GM19328 (cell line): ENCODE data around the gene IL18RAP.

ENCODE experiments used
- ATAC-seq: cut with Tn5 transposase; IDR thresholded peaks from one replicate; pipeline ENCODE4 v1.9.1; 2021; ENCODE audit warnings: mild to moderate bottlenecking, moderate library complexity; ENCODE audit not compliant: unreplicated experiment

IL18RAP gene

DNA sequence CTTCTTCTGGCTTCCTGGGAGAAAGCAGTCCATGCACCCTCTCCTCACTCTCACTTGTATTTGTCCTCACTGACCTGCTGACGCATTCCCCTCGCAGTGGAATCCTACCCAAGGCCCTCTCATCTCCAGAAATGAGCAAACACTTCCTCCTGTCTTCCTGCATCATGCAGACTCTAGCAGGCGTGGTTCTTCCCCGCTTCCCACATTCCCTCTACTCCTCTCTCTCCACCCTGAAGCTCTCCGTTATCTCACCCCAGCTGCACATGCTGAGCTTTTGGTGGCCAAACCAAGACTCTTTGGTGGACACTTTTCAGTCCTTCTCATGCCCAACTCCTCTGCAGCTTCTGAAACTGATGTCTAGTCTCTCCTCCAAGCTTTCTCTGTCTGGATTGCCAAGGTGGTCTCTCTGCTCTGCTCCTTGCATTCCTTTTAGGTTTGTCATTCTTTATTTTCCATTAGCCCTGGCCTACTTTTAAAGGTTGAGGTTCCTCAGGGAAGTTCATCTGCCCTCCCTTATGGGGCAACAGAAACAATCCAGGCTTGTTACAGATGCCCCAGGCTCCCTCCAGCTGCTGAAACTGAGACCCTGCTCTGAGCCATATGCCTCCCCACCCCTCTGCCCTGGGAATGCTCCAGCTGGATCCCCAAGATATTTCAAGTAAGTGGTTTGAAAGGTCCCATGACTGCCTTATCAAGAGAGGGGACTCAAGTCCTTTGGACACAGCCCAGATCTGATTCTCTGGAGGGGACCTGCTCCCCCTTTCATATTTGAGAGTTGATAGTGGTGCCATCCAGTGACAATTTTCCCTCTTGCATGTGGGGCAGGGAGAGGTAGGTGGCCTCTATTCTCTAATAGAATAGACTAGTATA lies 835 bp upstream of the IL18RAP start:
- no peak for ATAC-seq

DNA sequence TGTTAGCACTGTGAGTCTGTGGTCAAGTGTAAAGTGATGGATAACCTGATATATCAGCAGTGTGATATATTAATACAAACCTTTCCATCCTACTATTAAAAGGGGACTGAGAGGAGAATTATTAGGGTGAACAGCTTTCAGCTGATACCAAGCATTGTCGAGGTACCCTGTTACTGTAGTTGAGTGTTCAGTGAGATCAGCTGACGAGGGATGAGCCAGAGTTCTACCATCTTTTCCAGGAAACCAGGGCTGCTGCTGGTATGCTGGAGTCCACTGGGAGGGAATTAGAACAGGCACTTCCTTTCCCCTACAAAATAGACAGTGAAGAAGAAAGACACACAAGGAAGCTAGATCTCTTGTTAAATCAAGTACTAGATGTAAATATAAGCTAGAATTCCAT lies 408 bp downstream of the IL18RAP start:
- ATAC-seq, result no peak

DNA sequence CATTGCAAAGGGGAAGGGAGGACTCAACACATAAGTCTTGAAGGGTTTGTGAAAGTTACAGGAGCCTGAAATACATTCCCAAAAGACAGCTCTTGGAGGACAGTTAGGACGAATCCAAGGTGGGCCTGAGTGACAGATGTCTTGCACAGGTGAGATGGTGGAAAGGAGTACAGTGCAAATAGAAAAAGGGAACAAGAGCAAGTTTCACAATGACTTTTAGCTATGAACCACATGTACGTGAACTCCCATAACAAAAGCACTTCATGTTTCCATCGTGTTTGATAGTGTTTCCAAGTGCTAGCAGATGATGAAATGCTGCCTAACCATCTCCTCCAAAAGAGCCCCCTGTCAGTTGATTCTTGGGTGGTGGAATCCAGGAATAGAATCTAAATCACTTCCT lies 1.8 kb downstream of the IL18RAP start:
- ATAC-seq, result peak; percentile 95

DNA sequence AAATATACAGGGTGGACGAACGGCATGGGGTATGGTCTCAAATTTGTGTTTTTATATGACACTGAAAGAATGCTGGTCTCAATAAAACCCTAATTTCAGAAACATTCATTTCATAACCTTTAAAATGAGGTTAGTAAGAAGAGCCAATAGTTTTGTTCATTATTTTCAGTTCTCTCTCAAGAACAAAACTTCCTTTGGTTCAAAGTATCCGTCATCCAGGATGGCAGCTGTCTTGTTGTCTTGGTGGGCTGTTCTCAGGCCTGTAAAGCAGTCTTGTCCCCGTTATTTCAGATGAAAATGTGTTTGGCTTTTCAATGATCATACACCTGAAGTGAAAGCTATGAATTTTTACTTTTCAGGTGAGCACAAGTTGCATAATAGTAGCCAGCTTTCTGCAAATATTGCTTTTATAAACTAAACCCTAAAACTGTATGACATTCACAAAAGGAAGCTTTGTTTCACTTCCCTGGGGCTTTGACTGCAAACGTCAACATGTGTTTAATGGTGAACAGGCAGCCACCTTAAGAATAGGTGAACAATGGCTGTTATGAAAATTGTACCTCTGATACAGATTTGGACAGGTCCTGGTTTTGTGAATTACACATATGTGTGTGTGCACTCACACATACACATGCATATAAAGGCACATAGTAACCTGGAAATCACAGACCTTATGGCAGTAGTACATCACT lies 2.6 kb downstream of the IL18RAP start:
- no peak for ATAC-seq

DNA sequence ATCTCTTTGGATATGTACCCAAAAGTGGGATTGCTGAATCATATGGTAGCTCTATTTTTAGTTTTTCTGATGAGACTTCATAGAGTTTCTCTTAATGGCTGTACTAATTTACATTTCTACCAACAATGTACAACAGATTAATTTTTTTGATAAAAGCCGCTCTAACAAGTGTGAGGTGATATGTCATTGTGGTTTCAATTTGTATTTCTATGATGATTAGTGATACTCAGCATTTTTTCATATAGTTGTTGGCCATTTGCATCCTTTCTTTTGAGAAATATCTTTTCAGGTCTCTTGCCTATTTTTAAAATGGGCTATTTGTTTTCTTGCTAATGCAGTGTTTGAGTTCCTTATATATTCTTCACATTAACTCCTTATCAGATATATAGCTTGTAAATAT lies 4.3 kb downstream of the IL18RAP start:
- no peak for ATAC-seq

DNA sequence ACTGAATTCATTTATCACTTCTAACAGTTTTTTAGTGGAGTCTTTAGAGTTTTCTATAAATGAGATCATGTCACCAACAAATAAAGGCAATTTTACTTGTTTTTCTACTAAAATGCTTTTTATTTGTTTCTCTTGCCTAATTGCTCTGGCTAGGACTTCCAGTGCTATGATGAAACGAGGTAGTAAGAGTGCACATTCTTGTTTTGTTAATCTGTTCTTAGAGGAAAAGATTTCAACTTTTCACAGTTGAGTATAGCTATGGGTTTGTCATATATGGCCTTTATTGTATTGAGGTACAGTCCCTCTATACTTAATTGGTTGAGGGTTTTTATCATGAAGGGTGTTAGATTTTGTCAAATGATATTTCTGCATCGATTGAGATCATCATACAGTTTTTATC lies 5.6 kb downstream of the IL18RAP start:
- no peak for ATAC-seq

DNA sequence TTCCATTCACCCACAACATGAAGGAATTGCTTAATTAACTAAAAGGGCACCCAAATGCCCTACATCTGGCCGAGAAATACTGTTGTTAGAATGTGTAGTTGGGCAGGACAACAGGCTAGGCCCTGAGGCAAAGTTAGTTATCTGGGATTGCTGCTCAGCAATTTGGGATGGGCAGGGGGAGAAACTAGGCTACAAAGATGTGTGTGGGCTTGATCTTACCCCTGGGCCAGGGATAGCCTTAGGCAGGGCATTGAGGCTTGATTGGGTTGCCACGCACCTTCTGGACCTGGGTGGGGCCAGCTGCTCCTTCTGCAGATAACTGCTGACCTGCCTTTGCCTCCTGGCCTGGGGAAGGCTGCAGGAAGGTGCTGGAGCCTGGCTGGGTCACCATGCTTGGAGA lies 9.4 kb downstream of the IL18RAP start:
- ATAC-seq, result no peak

DNA sequence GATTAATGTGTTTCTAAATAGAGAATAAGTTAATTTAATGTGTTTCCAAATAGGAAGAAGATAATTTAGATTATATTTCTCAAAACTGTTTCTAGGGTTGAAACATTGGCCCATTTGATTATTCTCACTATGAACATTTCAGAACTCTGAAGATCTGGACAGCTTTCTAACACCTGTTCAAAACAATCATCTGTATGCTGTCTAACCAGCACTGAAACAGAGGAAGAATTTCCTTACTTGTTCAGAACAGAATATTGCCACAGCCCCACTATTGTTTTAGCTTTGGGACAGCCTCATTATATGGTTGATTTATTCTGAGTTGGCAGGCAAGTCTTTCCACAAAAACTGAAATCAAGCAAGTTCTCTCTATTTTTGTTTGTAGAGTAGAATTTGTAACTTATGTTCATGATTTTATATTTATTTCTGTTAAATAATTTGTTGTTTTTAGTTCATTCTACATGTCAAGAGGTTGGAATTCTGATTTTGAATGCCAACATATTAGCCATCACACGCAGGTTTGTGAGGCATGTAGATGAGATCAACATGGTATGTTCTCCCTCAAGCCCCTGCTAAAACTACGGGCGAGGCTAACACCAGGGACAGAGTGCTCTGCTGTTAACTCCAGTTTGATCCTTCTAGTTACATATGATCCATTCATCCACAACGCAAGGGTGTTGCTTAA lies 11.2 kb downstream of the IL18RAP start:
- ATAC-seq, result no peak

DNA sequence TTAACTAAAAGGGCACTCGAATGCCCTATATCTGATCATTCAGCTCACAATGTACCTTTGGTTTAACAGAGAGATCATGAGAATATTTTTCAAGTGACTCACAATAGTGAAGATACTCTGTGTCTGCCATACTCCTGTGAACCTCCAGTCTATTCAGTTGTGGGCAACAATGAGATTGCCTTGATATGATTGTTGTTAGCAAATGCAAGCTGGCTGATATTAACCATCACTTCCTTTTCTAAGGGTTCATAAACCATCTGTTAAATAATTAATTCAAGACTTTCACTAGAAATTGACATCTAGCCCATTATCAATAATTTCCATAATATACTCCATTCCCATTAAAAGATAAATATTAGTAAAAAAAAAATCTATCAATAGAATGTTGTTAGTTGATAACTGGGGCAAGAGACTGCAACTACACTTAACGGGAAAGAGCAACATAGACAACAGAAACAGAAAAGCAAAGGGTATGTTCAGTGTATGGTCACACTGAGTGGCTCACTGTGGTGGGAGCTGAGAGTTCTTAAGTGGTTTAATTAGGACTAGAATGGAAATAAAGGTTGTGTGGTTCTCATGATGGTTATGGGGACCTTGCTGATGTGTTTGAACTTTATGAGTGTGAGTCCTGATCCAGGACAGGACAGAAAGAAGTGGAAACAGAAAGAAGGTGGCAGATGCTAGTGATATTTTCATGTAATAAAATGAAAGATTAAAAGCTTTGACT lies 11.9 kb downstream of the IL18RAP start:
- ATAC-seq, result no peak

DNA sequence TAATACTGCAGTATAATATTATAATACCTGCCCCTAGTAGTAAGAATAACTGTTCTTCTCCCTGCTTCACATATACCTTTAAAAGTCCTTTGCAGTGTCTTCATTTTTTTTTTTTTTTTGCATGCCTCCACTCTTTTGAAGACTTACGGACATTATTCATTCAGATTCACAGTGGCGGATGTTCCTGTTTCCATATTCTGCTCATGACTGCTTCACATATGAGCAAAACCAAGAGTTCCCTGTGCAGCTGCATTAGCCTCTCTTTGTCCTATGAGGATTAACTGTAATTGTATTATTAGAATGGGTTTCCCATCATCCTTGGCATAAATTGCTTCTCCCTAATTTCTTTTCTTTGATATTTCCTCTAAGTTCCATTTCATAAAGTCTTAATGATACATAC lies 12.8 kb downstream of the IL18RAP start:
- no peak for ATAC-seq

DNA sequence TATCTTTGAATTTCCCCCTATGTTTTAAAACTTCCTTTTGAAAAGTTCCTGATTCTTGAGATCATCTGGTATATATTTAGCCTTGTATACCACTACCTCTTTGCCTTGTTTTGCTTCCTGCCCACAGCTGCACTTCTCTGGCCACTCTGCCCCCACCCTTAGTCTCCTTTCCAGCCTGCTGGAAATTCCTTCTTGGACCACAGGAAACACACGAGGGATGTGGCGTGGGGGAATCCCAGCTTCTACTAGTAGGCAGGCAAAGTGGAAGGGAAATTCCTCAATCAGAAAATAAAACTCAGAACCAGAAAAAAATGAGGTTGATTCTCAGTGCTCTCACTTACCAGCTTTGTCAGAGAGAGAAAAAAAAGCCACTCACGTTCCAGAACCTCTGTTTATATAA lies 13.4 kb downstream of the IL18RAP start:
- ATAC-seq, result no peak

DNA sequence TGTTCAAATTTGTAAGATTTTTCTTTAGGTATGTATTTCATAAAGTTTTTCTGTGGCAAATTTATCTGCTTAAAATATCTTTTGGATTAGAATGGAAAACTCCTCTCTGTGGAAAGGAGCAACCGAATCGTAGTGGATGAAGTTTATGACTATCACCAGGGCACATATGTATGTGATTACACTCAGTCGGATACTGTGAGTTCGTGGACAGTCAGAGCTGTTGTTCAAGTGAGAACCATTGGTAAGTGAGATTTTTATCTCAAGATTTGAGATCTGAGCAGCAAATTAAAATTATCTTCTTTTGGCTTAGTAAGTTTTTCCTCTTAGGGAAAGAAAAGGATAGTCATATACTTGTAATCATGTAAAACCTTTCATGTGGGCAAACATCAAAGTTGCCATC lies 14.2 kb downstream of the IL18RAP start:
- no peak for ATAC-seq

DNA sequence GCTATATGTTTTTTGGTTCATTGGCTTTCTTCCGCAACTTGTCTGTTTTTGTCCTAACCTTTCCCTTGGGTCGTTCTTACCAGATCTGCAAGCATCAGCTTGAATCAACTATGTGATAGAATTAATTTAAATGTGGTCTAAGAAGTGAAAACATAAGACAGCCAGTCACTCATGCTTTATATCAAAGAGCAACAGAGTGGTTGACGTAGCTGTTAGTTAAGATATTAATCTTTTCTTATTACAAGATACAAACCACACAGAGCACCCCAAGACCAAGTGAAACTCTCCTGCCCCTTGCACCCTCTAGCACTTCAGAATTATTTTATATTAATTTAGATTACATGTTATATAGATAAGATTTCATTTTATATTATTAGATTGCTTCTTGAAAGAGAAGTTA lies 15.2 kb downstream of the IL18RAP start:
- no peak for ATAC-seq

DNA sequence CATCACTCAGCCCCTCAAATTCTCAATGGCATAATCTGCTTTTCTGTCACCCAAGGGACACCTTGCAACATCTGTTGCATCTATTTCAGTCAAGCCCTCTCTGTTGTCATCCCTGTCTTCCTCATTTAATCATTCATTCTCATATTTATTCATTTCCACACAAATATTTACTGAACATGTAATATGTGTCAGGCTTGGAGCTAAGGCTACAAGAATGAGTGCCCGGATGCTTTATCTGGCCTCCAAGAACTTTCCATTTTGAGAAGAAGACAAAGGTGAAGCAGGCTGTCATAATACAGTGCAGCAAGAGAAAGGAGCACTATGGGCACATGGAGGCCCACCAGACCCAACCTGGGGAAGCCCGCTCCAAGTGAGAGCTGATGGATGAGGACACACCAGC lies 15.6 kb downstream of the IL18RAP start:
- no peak for ATAC-seq

DNA sequence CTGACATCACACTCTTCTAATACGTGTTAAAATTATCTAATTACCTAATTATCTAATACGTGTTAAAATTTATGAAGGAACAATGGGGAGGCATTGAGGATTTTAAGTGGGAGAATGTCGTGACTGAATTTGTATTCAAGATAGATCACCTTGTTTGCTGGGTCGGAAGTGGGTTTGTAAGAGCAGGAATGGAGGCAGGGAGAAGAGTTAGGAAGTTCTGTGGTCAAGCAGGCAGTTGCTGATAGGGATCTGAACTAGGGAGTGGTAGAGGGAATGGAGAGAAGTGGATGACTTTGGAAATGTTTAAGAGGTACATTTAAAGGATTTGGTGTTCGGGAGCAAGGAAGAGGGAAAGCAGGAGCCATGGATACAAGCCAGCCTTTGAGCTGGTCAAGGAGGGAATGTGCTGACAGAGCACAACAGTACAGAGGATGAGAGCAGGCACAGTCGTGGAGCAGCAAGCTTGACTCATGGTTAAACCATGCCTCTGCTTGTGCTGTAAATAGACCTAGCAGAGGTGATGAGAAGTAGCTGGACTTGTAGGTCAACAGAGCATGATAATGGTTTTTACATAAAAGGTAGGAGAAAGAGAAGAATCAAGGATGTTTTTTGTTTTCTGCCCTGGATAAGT lies 16.2 kb downstream of the IL18RAP start:
- no peak for ATAC-seq

DNA sequence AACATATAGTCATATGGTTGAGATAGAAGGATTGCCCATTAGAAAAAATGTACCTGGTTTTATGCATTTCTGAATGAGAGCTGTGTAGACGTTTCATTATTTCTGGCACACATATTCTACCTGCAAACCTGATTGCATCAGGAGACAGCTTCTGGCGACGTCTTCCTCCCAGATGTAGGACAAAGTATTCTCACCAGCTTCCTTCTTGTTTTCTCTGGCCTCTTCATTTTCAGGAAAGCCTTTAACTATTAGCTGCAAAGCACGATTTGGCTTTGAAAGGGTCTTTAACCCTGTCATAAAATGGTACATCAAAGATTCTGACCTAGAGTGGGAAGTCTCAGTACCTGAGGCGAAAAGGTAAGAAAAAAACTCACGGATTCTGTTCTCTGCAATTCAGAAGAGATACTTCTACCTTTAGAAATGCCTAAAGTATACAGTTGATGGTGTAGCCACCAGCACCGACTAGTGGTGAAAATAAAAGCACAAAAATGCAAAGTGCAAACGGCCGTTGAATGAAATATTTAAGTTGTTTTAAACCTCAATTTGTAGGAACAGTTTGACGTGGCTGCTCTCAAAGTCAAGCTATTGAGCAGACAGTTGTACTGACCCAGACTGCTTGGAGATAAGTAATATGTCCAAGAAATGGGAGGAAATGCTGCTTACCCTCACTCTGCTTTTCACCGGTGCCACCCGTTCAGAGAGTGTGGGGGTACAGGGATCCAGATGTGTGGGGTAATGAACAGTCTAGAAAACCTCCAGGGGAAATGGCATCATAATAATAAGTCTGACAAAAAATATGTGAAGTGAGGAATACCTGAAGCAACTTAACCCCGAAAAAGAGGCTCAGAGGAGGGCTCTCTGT lies 20.2 kb downstream of the IL18RAP start:
- no peak for ATAC-seq

DNA sequence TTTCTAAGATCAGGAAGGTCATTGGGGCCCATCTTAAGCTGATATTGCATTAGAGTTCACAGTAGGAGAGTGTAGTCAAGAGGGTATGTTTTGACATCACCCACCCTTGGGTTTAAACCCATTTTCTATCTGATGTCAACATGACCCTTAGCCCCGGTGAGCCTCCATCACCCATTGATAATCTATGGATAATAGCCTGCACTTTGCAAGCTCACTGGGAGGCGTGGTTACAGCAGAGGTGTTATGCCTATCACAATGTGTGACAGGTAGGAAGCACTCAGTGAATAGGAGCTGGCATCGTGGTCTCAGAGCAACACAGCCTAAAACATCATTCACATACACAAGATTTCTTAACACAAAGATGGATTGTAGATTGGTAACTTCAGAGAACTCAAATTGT lies 21.3 kb downstream of the IL18RAP start:
- ATAC-seq, result no peak

DNA sequence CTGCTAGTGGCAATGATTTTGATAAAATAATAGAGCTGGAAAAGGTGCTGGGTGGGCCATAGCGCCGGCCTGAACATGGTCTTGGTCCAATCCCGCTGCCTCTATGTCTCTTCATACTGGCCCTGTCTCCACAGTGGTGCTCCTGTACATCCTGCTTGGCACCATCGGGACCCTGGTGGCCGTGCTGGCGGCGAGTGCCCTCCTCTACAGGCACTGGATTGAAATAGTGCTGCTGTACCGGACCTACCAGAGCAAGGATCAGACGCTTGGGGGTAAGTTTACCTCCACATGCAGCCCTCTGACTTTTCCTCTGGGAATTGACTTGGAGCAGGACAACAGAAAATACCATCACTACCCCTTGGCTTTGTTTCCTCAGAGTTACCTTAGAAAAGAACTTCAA lies 24.0 kb downstream of the IL18RAP start:
- ATAC-seq, result no peak

DNA sequence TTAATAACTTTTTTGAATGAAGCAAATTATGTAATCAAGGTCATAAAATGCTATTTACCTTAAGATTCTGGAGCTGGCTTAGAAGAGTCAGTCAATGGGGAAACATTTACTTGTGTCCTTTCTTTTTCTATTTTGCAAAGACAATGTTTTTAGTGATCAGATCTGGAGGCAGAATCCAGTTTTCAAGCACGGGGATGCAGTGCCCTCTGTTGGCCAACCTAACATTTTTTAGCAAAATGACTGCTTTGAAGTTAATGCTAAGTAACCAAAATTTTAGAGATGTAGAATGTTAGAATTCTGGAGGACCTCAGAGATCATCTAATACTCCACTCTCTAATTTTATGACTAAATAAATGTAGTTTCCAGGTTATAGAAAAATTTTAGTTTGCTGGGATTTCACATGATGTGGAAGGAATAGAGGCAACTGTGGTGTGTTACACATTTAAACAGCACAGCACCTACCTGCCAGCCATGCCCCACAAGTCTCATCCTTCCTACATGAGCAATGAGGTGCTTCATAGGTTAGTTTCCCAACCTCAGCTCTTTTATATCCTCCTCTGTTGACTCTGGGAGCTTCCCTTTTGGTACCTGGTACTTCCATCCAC lies 26.5 kb downstream of the IL18RAP start:
- no peak for ATAC-seq
